Neuronal stem cell (in vitro differentiated cells): ENCODE results near the gene CDH24.

Experiments used
- DNase-seq: peaks from one replicate; pipeline ENCODE4 v3.0.0-alpha.2; 2013; ENCODE audit warnings: low spot score
- H2AFZ ChIP-seq: one replicate; pipeline ENCODE4 v1.6.1; 2013; ENCODE audit warnings: mild to moderate bottlenecking, low read length, inconsistent platforms
- H2AK5ac ChIP-seq: 2 replicates; pipeline ENCODE4 v1.6.1; 2013; ENCODE audit warnings: low read depth, mild to moderate bottlenecking, inconsistent platforms, low read length, moderate library complexity, mixed read lengths
- H2BK120ac ChIP-seq: 2 replicates; pipeline ENCODE4 v1.6.1; 2013; ENCODE audit warnings: low read depth, mild to moderate bottlenecking, inconsistent platforms, low read length, moderate library complexity, mixed read lengths
- H2BK12ac ChIP-seq: one replicate; pipeline ENCODE4 v1.6.1; 2013; ENCODE audit warnings: low read length, inconsistent platforms
- H2BK15ac ChIP-seq: 2 replicates; pipeline ENCODE4 v1.6.1; 2013; ENCODE audit warnings: mild to moderate bottlenecking, low read length, inconsistent platforms, mixed read lengths
- H2BK5ac ChIP-seq: one replicate; pipeline ENCODE4 v1.6.1; 2013; ENCODE audit warnings: inconsistent platforms, mild to moderate bottlenecking, low read length, moderate library complexity
- H3K14ac ChIP-seq: one replicate; pipeline ENCODE4 v1.6.1; 2013; ENCODE audit warnings: low read length, inconsistent platforms
- H3K18ac ChIP-seq: 2 replicates; pipeline ENCODE4 v1.6.1; 2013; ENCODE audit warnings: low read length, inconsistent platforms
- H3K23ac ChIP-seq: 2 replicates; pipeline ENCODE4 v1.6.1; 2013; ENCODE audit warnings: low read depth, mild to moderate bottlenecking, mixed read lengths, low read length, inconsistent platforms; ENCODE audit not compliant: poor library complexity
- H3K27ac ChIP-seq: replicated peaks from 3 replicates; pipeline ENCODE4 v1.5.1; 2013; ENCODE audit warnings: low read length, inconsistent platforms
- H3K27me3 ChIP-seq, 3 experiments: 2 replicates each; pipeline ENCODE4 v1.6.1; 2013; ENCODE audit warnings: low read length in 3 of 3, mild to moderate bottlenecking in 2 of 3, inconsistent platforms in 1 of 3, low read depth in 1 of 3, mixed read lengths in 1 of 3, moderate library complexity in 1 of 3; ENCODE audit not compliant: control insufficient read depth in 3 of 3, insufficient read depth in 3 of 3
- H3K36me3 ChIP-seq, 2 donors: replicated peaks in 1 of 2; 2 replicates each; pipeline ENCODE4 v1.6.1; 2013; ENCODE audit warnings: low read length in 2 of 2; ENCODE audit not compliant: control insufficient read depth in 2 of 2, insufficient read depth in 2 of 2
- H3K4ac ChIP-seq: 2 replicates; pipeline ENCODE4 v1.6.1; 2013; ENCODE audit warnings: inconsistent platforms, mild to moderate bottlenecking, low read length, moderate library complexity
- H3K4me1 ChIP-seq, 2 donors: 1 replicate in 1 of 2; 2 replicates in 1 of 2; pipeline ENCODE4 v1.6.1; 2013; ENCODE audit warnings: low read length in 2 of 2, low read depth in 1 of 2; ENCODE audit not compliant: control insufficient read depth in 2 of 2, insufficient read depth in 1 of 2
- H3K4me2 ChIP-seq: one replicate; pipeline ENCODE4 v1.6.1; 2013; ENCODE audit warnings: mild to moderate bottlenecking, low read length, inconsistent platforms; ENCODE audit not compliant: insufficient read depth, poor library complexity, severe bottlenecking
- H3K4me3 ChIP-seq, 2 donors: 2 replicates each; pipeline ENCODE4 v1.5.1; 2013; ENCODE audit warnings: low read length in 2 of 2, mild to moderate bottlenecking in 2 of 2, inconsistent platforms in 1 of 2, moderate library complexity in 1 of 2
- H3K79me1 ChIP-seq: one replicate; pipeline ENCODE4 v1.6.1; 2013; ENCODE audit warnings: low read depth, mild to moderate bottlenecking, inconsistent platforms, low read length, moderate library complexity
- H3K9ac ChIP-seq: one replicate; pipeline ENCODE4 v1.6.1; 2013; ENCODE audit warnings: mild to moderate bottlenecking, low read depth, low read length, inconsistent platforms; ENCODE audit not compliant: poor library complexity
- H3K9me3 ChIP-seq, 2 donors: replicated peaks in 1 of 2; 2 replicates each; pipeline versions ENCODE3 to v1.6.1; 2013; ENCODE audit warnings: low read length in 2 of 2, mild to moderate bottlenecking in 2 of 2, inconsistent platforms in 1 of 2, low read depth in 1 of 2, mixed read lengths in 1 of 2, moderate library complexity in 1 of 2; ENCODE audit not compliant: control insufficient read depth in 2 of 2, insufficient read depth in 1 of 2
- H4K8ac ChIP-seq: one replicate; pipeline ENCODE4 v1.6.1; 2013; ENCODE audit warnings: low read depth, mild to moderate bottlenecking, inconsistent platforms, low read length, moderate library complexity
- H4K91ac ChIP-seq: one replicate; pipeline ENCODE4 v1.6.1; 2013; ENCODE audit warnings: low read length, low read depth, mild to moderate bottlenecking, inconsistent platforms; ENCODE audit not compliant: poor library complexity
- WGBS, 2 donors: extraction: QIAGEN DNeasy Blood & Tissue Kit; methylation state at CpG; one replicate each; pipeline ENCODE4 v1.1.7; 2013; ENCODE audit warnings: missing lambda C conversion rate in 2 of 2, mixed read lengths in 1 of 2; ENCODE audit not compliant: insufficient read length in 2 of 2, insufficient replicate concordance in 1 of 2; ENCODE audit errors: extremely low coverage in 2 of 2; 5-methylcytosine and 5-hydroxymethylcytosine counted together

CDH24 gene

DNA sequence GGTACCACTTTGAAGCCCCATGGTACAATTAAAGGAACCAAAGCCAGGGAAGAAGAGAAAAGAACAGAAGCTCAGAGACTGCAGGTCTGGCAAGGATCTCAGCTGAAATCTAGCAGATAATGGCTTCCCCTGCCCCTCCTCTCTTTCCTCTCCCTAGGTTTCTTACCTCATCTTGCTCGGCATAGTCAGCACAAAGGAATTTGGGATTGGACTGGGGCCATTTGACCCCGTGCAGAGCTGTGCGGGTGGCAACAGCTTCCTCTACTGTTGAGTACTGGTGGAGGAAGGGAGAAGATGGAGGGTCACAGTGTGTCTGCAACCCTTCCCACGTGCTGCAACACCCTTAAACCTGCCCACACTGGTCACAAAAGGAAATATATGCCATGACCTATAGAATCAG lies 4.7 kb upstream of the CDH24 start:
- no peaks in the 10 kb centered on the region for H3K27me3 ChIP-seq
- no peak overlapping the region for H2BK5ac ChIP-seq
- no peak overlapping the region for H2BK120ac ChIP-seq
- no peak overlapping the region for H3K18ac ChIP-seq
- no peak overlapping the region for H3K9ac ChIP-seq
- H3K36me3 ChIP-seq = peaks cover 59 to 86% of the 10 kb centered on the region in 2 donors
- no peak overlapping the region for H3K4ac ChIP-seq
- WGBS, 2 donors = no CpG with 5 or more reads among the region's 4 CpGs
- H3K79me1 ChIP-seq = peaks cover 3% of the 10 kb centered on the region
- no peak overlapping the region for H3K4me2 ChIP-seq
- H3K9me3 ChIP-seq = no peaks in the 10 kb centered on the region
- no peak overlapping the region for H2AK5ac ChIP-seq
- H4K91ac ChIP-seq = no peak overlapping the region
- H2BK15ac ChIP-seq = no peak overlapping the region
- H3K14ac ChIP-seq = no peak overlapping the region
- no peak overlapping the region for H2AFZ ChIP-seq
- H3K27ac ChIP-seq = no peak overlapping the region
- H3K4me3 ChIP-seq = no peak overlapping the region
- H2BK12ac ChIP-seq = no peak overlapping the region
- H4K8ac ChIP-seq = no peak overlapping the region
- peaks cover 0 to 2% of the 10 kb centered on the region in 2 donors for H3K4me1 ChIP-seq
- no peak for DNase-seq
- no peak overlapping the region for H3K23ac ChIP-seq

DNA sequence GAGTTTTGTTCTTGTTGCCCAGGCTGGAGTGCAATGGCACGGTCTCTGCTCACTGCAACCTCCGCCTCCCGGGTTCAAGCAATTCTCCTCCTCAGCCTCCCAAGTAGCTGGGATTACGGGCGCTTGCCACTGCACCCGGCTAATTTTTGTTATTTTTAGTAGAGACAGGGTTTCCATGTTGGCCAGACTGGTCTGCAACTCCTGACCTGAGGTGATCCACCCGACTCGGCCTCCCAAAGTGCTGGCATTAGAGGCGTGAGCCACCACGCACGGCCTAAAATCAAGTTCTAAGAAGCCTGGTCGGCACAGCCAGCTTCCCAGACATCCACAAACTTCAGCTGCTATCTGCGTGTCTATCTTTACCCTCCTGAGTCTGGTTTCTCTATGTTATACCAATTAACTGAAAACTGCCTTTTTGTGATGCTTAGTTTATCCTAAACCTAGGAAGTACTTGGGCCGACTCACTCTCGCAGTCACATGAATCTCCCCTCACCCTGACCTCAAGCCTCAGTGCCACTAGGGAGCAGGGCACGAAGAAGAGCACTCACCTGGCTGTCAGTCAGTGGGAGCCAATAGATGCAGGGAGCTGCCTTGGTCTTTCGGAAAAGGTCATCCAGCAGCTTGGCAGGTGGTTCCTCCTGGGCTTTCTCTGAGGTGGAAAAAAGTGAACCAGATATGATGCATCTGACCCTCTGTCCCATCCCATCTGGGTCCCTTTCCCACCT lies 3.4 kb upstream of the CDH24 start:
- no peak overlapping the region for H3K18ac ChIP-seq
- no peak overlapping the region for H4K91ac ChIP-seq
- no peak overlapping the region for H3K9ac ChIP-seq
- no peak overlapping the region for H2BK12ac ChIP-seq
- DNase-seq = no peak
- H4K8ac ChIP-seq = no peak overlapping the region
- no peak overlapping the region for H3K23ac ChIP-seq
- H3K36me3 ChIP-seq = peaks cover 47 to 73% of the 10 kb centered on the region in 2 donors
- no peak overlapping the region for H2BK120ac ChIP-seq
- H3K4me2 ChIP-seq = no peak overlapping the region
- H2BK5ac ChIP-seq = no peak overlapping the region
- H2AFZ ChIP-seq = no peak overlapping the region
- H3K27ac ChIP-seq = no peak overlapping the region
- peaks cover 5 to 6% of the 10 kb centered on the region in 2 donors for H3K4me1 ChIP-seq
- no peaks in the 10 kb centered on the region for H3K9me3 ChIP-seq
- peaks cover 3% of the 10 kb centered on the region for H3K79me1 ChIP-seq
- no peaks in the 10 kb centered on the region for H3K27me3 ChIP-seq
- H3K4me3 ChIP-seq = no peak overlapping the region
- H3K14ac ChIP-seq = no peak overlapping the region
- H2AK5ac ChIP-seq = no peak overlapping the region
- no CpG with 5 or more reads among the region's 17 CpGs for WGBS, 2 donors
- no peak overlapping the region for H2BK15ac ChIP-seq
- H3K4ac ChIP-seq = no peak overlapping the region

DNA sequence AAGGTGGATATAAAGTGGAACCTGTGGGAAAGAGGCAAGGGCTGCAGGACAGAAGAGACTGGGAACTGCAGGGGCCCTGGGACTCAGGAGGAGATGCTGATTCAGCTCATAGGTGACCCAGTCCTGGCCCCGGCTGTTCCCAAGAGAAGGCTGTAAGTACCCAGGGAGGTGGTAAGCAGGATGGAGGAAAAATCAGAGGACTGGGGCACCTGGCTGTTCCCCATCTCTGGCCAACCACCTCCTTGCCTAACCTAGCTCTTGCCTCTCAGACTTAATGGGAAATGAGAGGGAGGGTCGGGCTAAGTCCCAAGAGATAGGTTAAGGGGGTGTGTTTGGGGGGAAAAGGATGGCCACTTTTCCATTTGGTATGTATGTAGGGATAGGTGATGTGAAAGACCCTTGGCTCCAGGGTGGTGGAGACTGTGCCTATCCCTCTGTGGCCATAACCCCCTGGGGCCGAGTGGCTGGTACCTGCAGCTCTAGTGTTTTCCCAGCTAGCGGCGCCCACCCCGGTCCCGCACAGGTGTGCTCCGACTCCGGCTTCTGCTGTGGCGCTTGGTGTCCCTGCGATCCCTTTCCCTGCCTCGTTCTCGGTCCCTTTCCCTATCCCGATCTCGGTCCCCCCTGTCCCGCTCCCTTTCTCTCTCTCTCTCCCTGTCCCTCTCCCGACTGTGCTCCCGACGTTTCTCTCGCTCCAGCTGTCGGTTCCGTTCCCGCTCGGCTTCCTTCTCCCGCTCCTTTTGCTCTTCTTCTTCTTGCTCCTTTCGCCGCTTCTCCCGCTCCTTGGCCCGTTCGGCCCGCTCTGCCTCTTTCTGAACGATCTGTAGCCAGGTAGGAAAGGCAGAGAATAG lies 1.6 kb upstream of the CDH24 start:
- no peak overlapping the region for H2BK120ac ChIP-seq
- WGBS, 2 donors = no CpG with 5 or more reads among the region's 32 CpGs
- H3K27me3 ChIP-seq = no peaks in the 10 kb centered on the region
- no peak overlapping the region for H3K23ac ChIP-seq
- H3K4me1 ChIP-seq = peaks cover 6% of the 10 kb centered on the region in 2 donors
- no peak overlapping the region for H4K91ac ChIP-seq
- no peak overlapping the region for H3K4me2 ChIP-seq
- H3K4me3 ChIP-seq = no peak overlapping the region
- H2AK5ac ChIP-seq = no peak overlapping the region
- H3K9ac ChIP-seq = peak overlapping the region; percentile 39
- no peak overlapping the region for H2AFZ ChIP-seq
- H3K9me3 ChIP-seq = no peaks in the 10 kb centered on the region
- H3K14ac ChIP-seq = no peak overlapping the region
- H3K4ac ChIP-seq = no peak overlapping the region
- H3K36me3 ChIP-seq = peaks cover 43 to 70% of the 10 kb centered on the region in 2 donors
- H2BK15ac ChIP-seq = no peak overlapping the region
- H3K27ac ChIP-seq = peak overlapping the region; percentile 8
- H4K8ac ChIP-seq = no peak overlapping the region
- H3K79me1 ChIP-seq = peaks cover 6% of the 10 kb centered on the region
- H2BK5ac ChIP-seq = no peak overlapping the region
- H3K18ac ChIP-seq = no peak overlapping the region
- DNase-seq = no peak
- H2BK12ac ChIP-seq = no peak overlapping the region
